Measurements from ENCODE around the gene RBBP9. TPM values are rescaled to one million over a fixed set of nuclear protein-coding genes. Genes with fewer than 3 reads are reported as not detected.

The RBBP9 gene
- total RNA-seq, 1 donor from 2014 or later = 22.0 TPM

GRCh38 chr20:18456600-18456999 lies 40.4 kb downstream of the RBBP9 start:
- no peak for DNase-seq (ENCODE audit: low spot score in 2 of 2, unreplicated experiment in 2 of 2)
- Mint-ChIP-seq H3K27me3 (ENCODE audit: low read depth) (no peaks in the 10 kb centered on the region), H3K4me3 (no peak overlapping the region), H3K9me3 (peaks cover 17% of the 10 kb centered on the region), H3K36me3 (no peaks in the 10 kb centered on the region), H3K27ac (no peak overlapping the region), H3K4me1 (no peaks in the 10 kb centered on the region)
- TF ChIP-seq CTCF (IDR thresholded peaks at IDR 0.05; ENCODE audit: unreplicated experiment) = no peak

- peaks cover 11% of the 10 kb centered on the region for H3K4me1 Mint-ChIP-seq
- peak overlapping the region; percentile 51 for H3K27ac Mint-ChIP-seq
- TF ChIP-seq CTCF (IDR thresholded peaks at IDR 0.05; ENCODE audit: unreplicated experiment) = no peak
- H3K36me3 Mint-ChIP-seq = peaks cover 5% of the 10 kb centered on the region
- DNase-seq (ENCODE audit: low spot score in 2 of 2, unreplicated experiment in 2 of 2) = no peak
- no peak overlapping the region for H3K4me3 Mint-ChIP-seq
- no peaks in the 10 kb centered on the region for H3K27me3 Mint-ChIP-seq (ENCODE audit: low read depth)
- H3K9me3 Mint-ChIP-seq = no peaks in the 10 kb centered on the region
These were observed 53.1 kb downstream of the RBBP9 start for GRCh38 chr20:18443886-18444285.

GRCh38 chr20:18440403-18440802 lies 56.6 kb downstream of the RBBP9 start:
- H3K27ac Mint-ChIP-seq = no peak overlapping the region
- TF ChIP-seq CTCF (IDR thresholded peaks at IDR 0.05; ENCODE audit: unreplicated experiment) = no peak
- no peaks in the 10 kb centered on the region for H3K27me3 Mint-ChIP-seq (ENCODE audit: low read depth)
- H3K9me3 Mint-ChIP-seq = peaks cover 4% of the 10 kb centered on the region
- no peak overlapping the region for H3K4me3 Mint-ChIP-seq
- DNase-seq (ENCODE audit: low spot score in 2 of 2, unreplicated experiment in 2 of 2) = no peak
- H3K4me1 Mint-ChIP-seq = peaks cover 11% of the 10 kb centered on the region
- peaks cover 2% of the 10 kb centered on the region for H3K36me3 Mint-ChIP-seq

GRCh38 chr20:18436847-18437246 lies 60.2 kb downstream of the RBBP9 start:
- Mint-ChIP-seq H3K36me3 (peaks cover 2% of the 10 kb centered on the region), H3K4me1 (no peaks in the 10 kb centered on the region), H3K9me3 (peaks cover 4% of the 10 kb centered on the region), H3K27ac (no peak overlapping the region), H3K27me3 (ENCODE audit: low read depth) (no peaks in the 10 kb centered on the region), H3K4me3 (no peak overlapping the region)
- no peak for TF ChIP-seq CTCF (IDR thresholded peaks at IDR 0.05; ENCODE audit: unreplicated experiment)
- DNase-seq (ENCODE audit: low spot score in 2 of 2, unreplicated experiment in 2 of 2) = no peak

Small RNA genes lying within 50 kb of the gene (microRNA-seq; reads per million reads assigned to microRNA genes)
- 1.2 reads per million for gene MIR3192

Other genes starting within 250 kb of the RBBP9 start
- 23.7 to 25.4 TPM (median 24.3 TPM) in 3 replicates for gene ZNF133, start 208.7 kb downstream of the RBBP9 start, total RNA-seq
- 5.3 to 8.2 TPM (median 7.2 TPM) in 3 replicates for gene DZANK1, start 30.2 kb downstream of the RBBP9 start, total RNA-seq
- 12.2 to 13.5 TPM (median 13.0 TPM) in 3 replicates for gene POLR3F, start 29.8 kb downstream of the RBBP9 start, total RNA-seq
- 33.1 to 38.0 TPM (median 35.2 TPM) in 3 replicates for gene SEC23B, start 10.7 kb upstream of the RBBP9 start, total RNA-seq
- gene SMIM26, start 70.2 kb upstream of the RBBP9 start, total RNA-seq = 64.2 to 65.3 TPM (median 64.8 TPM) in 3 replicates
- 22.2 to 25.7 TPM (median 23.7 TPM) in 3 replicates for gene DTD1, start 90.8 kb upstream of the RBBP9 start, total RNA-seq